Endodermal cell (in vitro differentiated cells): ENCODE results near the gene BMP5. TPM values are rescaled to one million over a fixed set of nuclear protein-coding genes. Genes with fewer than 3 reads are reported as not detected.

ENCODE experiments used
- DNase-seq: peaks from one replicate; pipeline ENCODE4 v3.0.0-alpha.2; 2017
- H3K27ac ChIP-seq: 2 replicates; pipeline ENCODE4 v1.5.1; 2013; ENCODE audit warnings: mild to moderate bottlenecking, low read depth, low read length, moderate library complexity
- H3K27me3 ChIP-seq: 2 replicates; pipeline ENCODE4 v1.6.1; 2013; ENCODE audit warnings: mild to moderate bottlenecking, low read length, moderate library complexity; ENCODE audit not compliant: insufficient read depth, control insufficient read depth, poor library complexity, severe bottlenecking
- H3K36me3 ChIP-seq: 2 replicates; pipeline ENCODE4 v1.7.0; 2013; ENCODE audit warnings: mild to moderate bottlenecking, low read length, moderate library complexity; ENCODE audit not compliant: control insufficient read depth, insufficient read depth
- H3K4me1 ChIP-seq: one replicate; pipeline ENCODE4 v1.7.0; 2013; ENCODE audit warnings: low read length; ENCODE audit not compliant: control insufficient read depth, insufficient read depth
- H3K4me3 ChIP-seq: 2 replicates; pipeline ENCODE4 v1.5.1; 2013; ENCODE audit warnings: mild to moderate bottlenecking, low read length, moderate library complexity
- H3K9ac ChIP-seq: 2 replicates; pipeline ENCODE4 v1.6.1; 2013; ENCODE audit warnings: mild to moderate bottlenecking, low read length, moderate library complexity; ENCODE audit not compliant: poor library complexity, severe bottlenecking; ENCODE audit errors: extremely low read depth
- H3K9me3 ChIP-seq: 2 replicates; pipeline ENCODE4 v1.6.1; 2013; ENCODE audit warnings: mild to moderate bottlenecking, low read length, moderate library complexity; ENCODE audit not compliant: control insufficient read depth
- H3K27ac Mint-ChIP-seq: 2 replicates; pipeline ENCODE4 v1.8.0; 2020; ENCODE audit warnings: mixed read lengths
- H3K27me3 Mint-ChIP-seq: 2 replicates; pipeline ENCODE4 v1.8.0; 2021; ENCODE audit warnings: mild to moderate bottlenecking, mixed read lengths; ENCODE audit not compliant: insufficient read depth
- H3K36me3 Mint-ChIP-seq: 2 replicates; pipeline ENCODE4 v1.8.0; 2020; ENCODE audit warnings: low read depth, mixed read lengths
- H3K4me1 Mint-ChIP-seq: 2 replicates; pipeline ENCODE4 v1.8.0; 2020; ENCODE audit warnings: mixed read lengths
- H3K4me3 Mint-ChIP-seq: 2 replicates; pipeline ENCODE4 v1.8.0; 2020; ENCODE audit warnings: mild to moderate bottlenecking, moderate library complexity, mixed read lengths
- H3K9me3 Mint-ChIP-seq: 2 replicates; pipeline ENCODE4 v1.8.0; 2020; ENCODE audit warnings: mild to moderate bottlenecking, mixed read lengths
- CTCF ChIP-seq: fragments of 200-600 bp; sonication (generic); conservative IDR thresholded peaks from 2 replicates; pipeline ENCODE4 v1.5.0; 2021; ENCODE audit warnings: antibody characterized with exemption, mild to moderate bottlenecking
- whole genome bisulfite sequencing, 2 experiments: methylation state at CpG; one replicate each; pipeline versions ENCODE4 v1.1.5 to v1.1.7; 2013; ENCODE audit warnings: missing lambda C conversion rate in 2 of 2, mixed read lengths in 1 of 2; ENCODE audit not compliant: insufficient coverage in 1 of 2, insufficient read length in 1 of 2; 5-methylcytosine and 5-hydroxymethylcytosine counted together
- total RNA-seq, 2 donors: library from RNA; stranded (reverse); fragmentation: NEBNext Ultra II Directional in 1 of 2; extraction: Animal tissue kit (Norgen Biotek cat#: 25700) in 1 of 2; gene quantifications; 2 replicates in 1 of 2; 3 replicates in 1 of 2; pipeline ENCODE4 v1.2.1, GENCODE V29; 2021

The BMP5 gene
- total RNA-seq, 2 donors from 2014 or later: 0.73 to 0.84 TPM

GRCh38 chr6:55748880-55749279, 126.5 kb downstream of the BMP5 start:
- H3K4me3 Mint-ChIP-seq: no peak overlapping the region
- no peak for DNase-seq
- Histone ChIP-seq H3K4me3 (no peak overlapping the region), H3K27me3 (no peaks in the 10 kb centered on the region), H3K9me3 (no peaks in the 10 kb centered on the region), H3K9ac (no peak overlapping the region), H3K36me3 (no peaks in the 10 kb centered on the region), H3K4me1 (no peaks in the 10 kb centered on the region), H3K27ac (no peak overlapping the region)
- no peaks in the 10 kb centered on the region for H3K9me3 Mint-ChIP-seq
- H3K36me3 Mint-ChIP-seq: no peaks in the 10 kb centered on the region
- H3K4me1 Mint-ChIP-seq: no peaks in the 10 kb centered on the region
- WGBS, 2 experiments: 83 to 95% methylated on average over 1 to 4 of the region's 4 CpGs
- H3K27me3 Mint-ChIP-seq: no peaks in the 10 kb centered on the region
- no peak for TF ChIP-seq CTCF
- no peak overlapping the region for H3K27ac Mint-ChIP-seq

DNA sequence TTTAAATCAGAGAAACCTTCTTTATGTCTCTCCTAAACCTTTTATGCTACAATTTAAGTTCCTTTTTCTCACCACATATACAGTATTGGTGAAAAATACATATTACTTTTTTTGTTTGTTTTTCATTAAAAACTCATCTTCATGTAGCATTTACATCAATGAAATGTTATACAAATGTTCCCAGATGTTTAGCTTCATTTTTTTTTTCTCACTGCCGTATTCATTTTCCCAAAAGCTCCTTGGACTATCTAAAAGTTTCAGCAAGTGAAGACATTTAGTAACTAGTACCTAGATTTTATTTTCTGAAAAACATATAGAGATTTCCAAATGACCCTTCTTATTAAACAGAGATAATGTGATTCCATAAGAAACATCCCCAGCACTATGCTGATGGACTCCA, 128.9 kb downstream of the BMP5 start:
- Mint-ChIP-seq H3K27me3 (no peaks in the 10 kb centered on the region), H3K36me3 (no peaks in the 10 kb centered on the region), H3K9me3 (peaks cover 7% of the 10 kb centered on the region), H3K4me1 (no peaks in the 10 kb centered on the region), H3K27ac (no peak overlapping the region), H3K4me3 (no peak overlapping the region)
- H3K4me3 ChIP-seq: no peak overlapping the region
- H3K27ac ChIP-seq: no peak overlapping the region
- H3K36me3 ChIP-seq: no peaks in the 10 kb centered on the region
- H3K9ac ChIP-seq: no peak overlapping the region
- 88% methylated on average over 1 of the region's 1 CpG; no CpG with 5 or more reads in 1 of the 2 experiments for WGBS, 2 experiments
- no peaks in the 10 kb centered on the region for H3K4me1 ChIP-seq
- H3K27me3 ChIP-seq: no peaks in the 10 kb centered on the region
- no peak for DNase-seq
- no peaks in the 10 kb centered on the region for H3K9me3 ChIP-seq
- no peak for TF ChIP-seq CTCF

DNA sequence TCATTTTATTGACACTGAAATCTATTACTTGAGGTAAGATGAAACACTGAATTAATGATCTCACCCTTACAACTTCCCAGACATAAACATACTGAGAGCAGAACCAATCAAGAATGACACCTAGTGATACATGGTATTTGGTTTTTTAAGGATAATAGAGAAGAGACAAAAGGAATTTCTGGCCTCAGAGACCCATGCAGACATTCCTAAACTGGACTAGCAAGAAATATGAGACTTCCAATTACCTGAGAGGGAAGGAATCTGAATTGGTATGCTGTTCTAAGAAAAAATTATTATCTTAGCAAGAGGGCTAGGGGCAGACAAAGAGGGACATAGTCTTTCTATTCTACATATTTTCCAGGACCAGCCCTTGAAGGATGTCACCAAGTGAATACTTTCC, 141.1 kb downstream of the BMP5 start:
- no peaks in the 10 kb centered on the region for H3K4me1 ChIP-seq
- Mint-ChIP-seq H3K4me3 (no peak overlapping the region), H3K27me3 (no peaks in the 10 kb centered on the region), H3K27ac (no peak overlapping the region), H3K36me3 (no peaks in the 10 kb centered on the region), H3K9me3 (peaks cover 43% of the 10 kb centered on the region), H3K4me1 (no peaks in the 10 kb centered on the region)
- DNase-seq: no peak
- no peaks in the 10 kb centered on the region for H3K36me3 ChIP-seq
- H3K27ac ChIP-seq: no peak overlapping the region
- no peak overlapping the region for H3K9ac ChIP-seq
- no peak for TF ChIP-seq CTCF
- peaks cover 24% of the 10 kb centered on the region for H3K9me3 ChIP-seq
- H3K27me3 ChIP-seq: no peaks in the 10 kb centered on the region
- no peak overlapping the region for H3K4me3 ChIP-seq
